GM23338 (cell line): ENCODE measurements around the gene KIAA1328. TPM values are rescaled to one million over a fixed set of nuclear protein-coding genes. Genes with fewer than 3 reads are reported as not detected.

ENCODE experiments used
- ATAC-seq: fragments of 200-7000 bp; cut with Tn5 transposase; 3 replicates; pipeline ENCODE4 v1.9.1; 2020
- DNase-seq: peaks from one replicate; pipeline ENCODE4 v3.0.0-alpha.2; 2015; ENCODE audit warnings: low spot score
- H2AFZ ChIP-seq: fragments of 200-600 bp; sonication (generic); 2 replicates; pipeline ENCODE4 v1.8.0; 2016; ENCODE audit warnings: antibody characterized with exemption, mild to moderate bottlenecking, moderate library complexity
- H3F3A ChIP-seq: fragments of 200-600 bp; sonication (generic); replicated peaks from 2 replicates; pipeline ENCODE4 v1.8.0; 2017; ENCODE audit warnings: antibody characterized with exemption, mixed run types, low read depth
- H3K27ac ChIP-seq: fragments of 200-600 bp; sonication (generic); 2 replicates; pipeline ENCODE4 v1.6.1; 2016; ENCODE audit warnings: low read depth
- H3K27me3 ChIP-seq: fragments of 200-600 bp; sonication (generic); 2 replicates; pipeline ENCODE4 v1.8.0; 2016; ENCODE audit warnings: mild to moderate bottlenecking, mixed run types, moderate library complexity; ENCODE audit not compliant: insufficient read depth
- H3K36me3 ChIP-seq: fragments of 200-600 bp; sonication (generic); 2 replicates; pipeline ENCODE4 v1.8.0; 2016; ENCODE audit warnings: mild to moderate bottlenecking; ENCODE audit not compliant: insufficient read depth
- H3K4me1 ChIP-seq: fragments of 200-600 bp; sonication (generic); 2 replicates; pipeline ENCODE4 v1.8.0; 2016; ENCODE audit warnings: mild to moderate bottlenecking, moderate library complexity; ENCODE audit not compliant: insufficient read depth
- H3K4me2 ChIP-seq: fragments of 200-600 bp; sonication (generic); 2 replicates; pipeline ENCODE4 v1.7.1; 2017; ENCODE audit warnings: mixed run types
- H3K4me3 ChIP-seq: fragments of 200-600 bp; sonication (generic); 2 replicates; pipeline ENCODE4 v1.6.1; 2016; ENCODE audit warnings: mixed run types
- H3K79me2 ChIP-seq: fragments of 200-600 bp; sonication (generic); replicated peaks from 2 replicates; pipeline ENCODE4 v1.8.0; 2017; ENCODE audit warnings: mild to moderate bottlenecking; ENCODE audit not compliant: insufficient read depth
- H3K9me2 ChIP-seq: fragments of 200-600 bp; sonication (generic); 2 replicates; pipeline ENCODE4 v1.8.0; 2017; ENCODE audit not compliant: insufficient read depth
- H4K20me1 ChIP-seq: fragments of 200-600 bp; sonication (generic); replicated peaks from 2 replicates; pipeline ENCODE4 v1.8.0; 2017; ENCODE audit warnings: mild to moderate bottlenecking; ENCODE audit not compliant: insufficient read depth
- H3K27ac Mint-ChIP-seq: 2 replicates; pipeline ENCODE4 v1.8.0; 2020; ENCODE audit warnings: inconsistent platforms, mild to moderate bottlenecking, moderate library complexity, mixed read lengths
- H3K27me3 Mint-ChIP-seq: 3 replicates; pipeline ENCODE4 v1.8.0; 2022; ENCODE audit warnings: low read depth, mild to moderate bottlenecking, moderate library complexity, mixed read lengths, inconsistent platforms; ENCODE audit not compliant: insufficient read depth, poor library complexity
- H3K36me3 Mint-ChIP-seq: 3 replicates; pipeline ENCODE4 v1.8.0; 2021; ENCODE audit warnings: low read depth, mild to moderate bottlenecking, inconsistent platforms, moderate library complexity, mixed read lengths
- H3K4me1 Mint-ChIP-seq: 3 replicates; pipeline ENCODE4 v1.8.0; 2020; ENCODE audit warnings: mild to moderate bottlenecking, inconsistent platforms, mixed read lengths
- H3K4me3 Mint-ChIP-seq: 3 replicates; pipeline ENCODE4 v1.8.0; 2021; ENCODE audit warnings: moderate library complexity, mild to moderate bottlenecking, inconsistent platforms, mixed read lengths
- H3K9me3 Mint-ChIP-seq: 3 replicates; pipeline ENCODE4 v1.8.0; 2020; ENCODE audit warnings: moderate library complexity, mild to moderate bottlenecking, inconsistent platforms, mixed read lengths
- CREB1 ChIP-seq: fragments of 250-450 bp; sonication (Bioruptor Pico); IDR thresholded peaks from 2 replicates; pipeline ENCODE4 v1.5.0; 2020; ENCODE audit warnings: low read depth, mild to moderate bottlenecking, moderate library complexity
- ETS1 ChIP-seq: IDR thresholded peaks from 2 replicates; pipeline ENCODE4 v1.6.1; 2016; ENCODE audit warnings: antibody characterized with exemption
- EZH2 ChIP-seq: fragments of 200-600 bp; sonication (generic); IDR thresholded peaks from one replicate; pipeline ENCODE4 v1.8.0; 2017; ENCODE audit warnings: antibody characterized with exemption, mild to moderate bottlenecking, low read depth; ENCODE audit not compliant: unreplicated experiment
- JUNB ChIP-seq: IDR thresholded peaks from one replicate; pipeline ENCODE4 v1.6.1; 2016; ENCODE audit warnings: antibody characterized with exemption; ENCODE audit not compliant: unreplicated experiment
- NANOG ChIP-seq: IDR thresholded peaks from 2 replicates; pipeline ENCODE4 v1.6.1; 2016; ENCODE audit warnings: antibody characterized with exemption, borderline replicate concordance
- STAT1 ChIP-seq: IDR thresholded peaks from one replicate; pipeline ENCODE4 v1.6.1; 2016; ENCODE audit warnings: antibody characterized with exemption; ENCODE audit not compliant: unreplicated experiment
- ZNF114 ChIP-seq: fragments of 250-450 bp; sonication (Bioruptor Pico); IDR thresholded peaks from 2 replicates; pipeline ENCODE4 v1.5.0; 2020; ENCODE audit warnings: mild to moderate bottlenecking, moderate library complexity
- ZNF331 ChIP-seq: fragments of 250-450 bp; sonication (Bioruptor Pico); IDR thresholded peaks from 2 replicates; pipeline ENCODE4 v1.5.0; 2020; ENCODE audit warnings: low read depth, mild to moderate bottlenecking, moderate library complexity
- polyA plus RNA-seq: library from polyadenylated mRNA; unstranded; fragments of >200 nt; fragmentation: Nextera tagmentation; extraction: Ambion mirVana; gene quantifications from 2 replicates; pipeline ENCODE4 v1.2.1, GENCODE V29; 2016
- total RNA-seq: library from RNA; depleted of rRNA; stranded (reverse); fragments of >200 nt; shearing (Covaris generic); gene quantifications from 2 replicates; pipeline ENCODE4 v1.2.3, GENCODE V29; 2014
- TF ChIP-seq, protein P1 (sequence below): fragments of 250-450 bp; sonication (Bioruptor Pico); IDR thresholded peaks from 2 replicates; pipeline ENCODE4 v1.5.0; 2020; ENCODE audit warnings: mild to moderate bottlenecking, moderate library complexity
- TF ChIP-seq, protein P2 (sequence below): IDR thresholded peaks from one replicate; pipeline ENCODE4 v1.6.1; 2018; ENCODE audit warnings: antibody characterized with exemption; ENCODE audit not compliant: unreplicated experiment

The KIAA1328 gene
- total and polyA plus RNA-seq, 2 experiments from 2014 or later, result 5.2 to 8.4 TPM

DNA sequence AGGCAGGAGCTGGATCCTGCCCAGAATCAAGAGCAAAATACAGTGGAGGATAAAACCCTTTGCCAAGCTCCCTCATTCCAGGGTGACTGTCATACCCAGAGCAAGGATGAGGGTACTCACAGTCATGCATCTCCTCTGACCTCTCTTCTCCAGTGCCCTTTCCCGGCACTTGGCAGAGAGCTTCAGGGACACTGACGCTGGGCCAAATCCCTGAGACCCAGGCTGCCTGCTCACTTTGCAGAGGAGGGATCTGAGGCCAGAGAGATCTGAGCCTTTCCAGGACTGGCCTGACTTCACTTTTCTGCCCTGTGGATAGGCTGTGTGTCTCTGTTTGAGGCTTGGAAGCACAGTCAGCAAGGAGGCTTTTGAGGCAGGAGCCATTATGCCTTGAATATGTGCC, 406.7 kb downstream of the KIAA1328 start:
- Mint-ChIP-seq H3K4me1 (no peaks in the 10 kb centered on the region; the same call in 2 of the 3 replicates), H3K27me3 (peaks cover 3% of the 10 kb centered on the region), H3K4me3 (no peak overlapping the region), H3K27ac (no peak overlapping the region), H3K36me3 (no peaks in the 10 kb centered on the region), H3K9me3 (no peaks in the 10 kb centered on the region)
- H3K4me1 ChIP-seq, result no peaks in the 10 kb centered on the region
- no peak for TF ChIP-seq NANOG
- no peak for TF ChIP-seq CREB1 (CRISPR knock-in tag)
- TF ChIP-seq STAT1, result no peak
- TF ChIP-seq, protein P1, sequence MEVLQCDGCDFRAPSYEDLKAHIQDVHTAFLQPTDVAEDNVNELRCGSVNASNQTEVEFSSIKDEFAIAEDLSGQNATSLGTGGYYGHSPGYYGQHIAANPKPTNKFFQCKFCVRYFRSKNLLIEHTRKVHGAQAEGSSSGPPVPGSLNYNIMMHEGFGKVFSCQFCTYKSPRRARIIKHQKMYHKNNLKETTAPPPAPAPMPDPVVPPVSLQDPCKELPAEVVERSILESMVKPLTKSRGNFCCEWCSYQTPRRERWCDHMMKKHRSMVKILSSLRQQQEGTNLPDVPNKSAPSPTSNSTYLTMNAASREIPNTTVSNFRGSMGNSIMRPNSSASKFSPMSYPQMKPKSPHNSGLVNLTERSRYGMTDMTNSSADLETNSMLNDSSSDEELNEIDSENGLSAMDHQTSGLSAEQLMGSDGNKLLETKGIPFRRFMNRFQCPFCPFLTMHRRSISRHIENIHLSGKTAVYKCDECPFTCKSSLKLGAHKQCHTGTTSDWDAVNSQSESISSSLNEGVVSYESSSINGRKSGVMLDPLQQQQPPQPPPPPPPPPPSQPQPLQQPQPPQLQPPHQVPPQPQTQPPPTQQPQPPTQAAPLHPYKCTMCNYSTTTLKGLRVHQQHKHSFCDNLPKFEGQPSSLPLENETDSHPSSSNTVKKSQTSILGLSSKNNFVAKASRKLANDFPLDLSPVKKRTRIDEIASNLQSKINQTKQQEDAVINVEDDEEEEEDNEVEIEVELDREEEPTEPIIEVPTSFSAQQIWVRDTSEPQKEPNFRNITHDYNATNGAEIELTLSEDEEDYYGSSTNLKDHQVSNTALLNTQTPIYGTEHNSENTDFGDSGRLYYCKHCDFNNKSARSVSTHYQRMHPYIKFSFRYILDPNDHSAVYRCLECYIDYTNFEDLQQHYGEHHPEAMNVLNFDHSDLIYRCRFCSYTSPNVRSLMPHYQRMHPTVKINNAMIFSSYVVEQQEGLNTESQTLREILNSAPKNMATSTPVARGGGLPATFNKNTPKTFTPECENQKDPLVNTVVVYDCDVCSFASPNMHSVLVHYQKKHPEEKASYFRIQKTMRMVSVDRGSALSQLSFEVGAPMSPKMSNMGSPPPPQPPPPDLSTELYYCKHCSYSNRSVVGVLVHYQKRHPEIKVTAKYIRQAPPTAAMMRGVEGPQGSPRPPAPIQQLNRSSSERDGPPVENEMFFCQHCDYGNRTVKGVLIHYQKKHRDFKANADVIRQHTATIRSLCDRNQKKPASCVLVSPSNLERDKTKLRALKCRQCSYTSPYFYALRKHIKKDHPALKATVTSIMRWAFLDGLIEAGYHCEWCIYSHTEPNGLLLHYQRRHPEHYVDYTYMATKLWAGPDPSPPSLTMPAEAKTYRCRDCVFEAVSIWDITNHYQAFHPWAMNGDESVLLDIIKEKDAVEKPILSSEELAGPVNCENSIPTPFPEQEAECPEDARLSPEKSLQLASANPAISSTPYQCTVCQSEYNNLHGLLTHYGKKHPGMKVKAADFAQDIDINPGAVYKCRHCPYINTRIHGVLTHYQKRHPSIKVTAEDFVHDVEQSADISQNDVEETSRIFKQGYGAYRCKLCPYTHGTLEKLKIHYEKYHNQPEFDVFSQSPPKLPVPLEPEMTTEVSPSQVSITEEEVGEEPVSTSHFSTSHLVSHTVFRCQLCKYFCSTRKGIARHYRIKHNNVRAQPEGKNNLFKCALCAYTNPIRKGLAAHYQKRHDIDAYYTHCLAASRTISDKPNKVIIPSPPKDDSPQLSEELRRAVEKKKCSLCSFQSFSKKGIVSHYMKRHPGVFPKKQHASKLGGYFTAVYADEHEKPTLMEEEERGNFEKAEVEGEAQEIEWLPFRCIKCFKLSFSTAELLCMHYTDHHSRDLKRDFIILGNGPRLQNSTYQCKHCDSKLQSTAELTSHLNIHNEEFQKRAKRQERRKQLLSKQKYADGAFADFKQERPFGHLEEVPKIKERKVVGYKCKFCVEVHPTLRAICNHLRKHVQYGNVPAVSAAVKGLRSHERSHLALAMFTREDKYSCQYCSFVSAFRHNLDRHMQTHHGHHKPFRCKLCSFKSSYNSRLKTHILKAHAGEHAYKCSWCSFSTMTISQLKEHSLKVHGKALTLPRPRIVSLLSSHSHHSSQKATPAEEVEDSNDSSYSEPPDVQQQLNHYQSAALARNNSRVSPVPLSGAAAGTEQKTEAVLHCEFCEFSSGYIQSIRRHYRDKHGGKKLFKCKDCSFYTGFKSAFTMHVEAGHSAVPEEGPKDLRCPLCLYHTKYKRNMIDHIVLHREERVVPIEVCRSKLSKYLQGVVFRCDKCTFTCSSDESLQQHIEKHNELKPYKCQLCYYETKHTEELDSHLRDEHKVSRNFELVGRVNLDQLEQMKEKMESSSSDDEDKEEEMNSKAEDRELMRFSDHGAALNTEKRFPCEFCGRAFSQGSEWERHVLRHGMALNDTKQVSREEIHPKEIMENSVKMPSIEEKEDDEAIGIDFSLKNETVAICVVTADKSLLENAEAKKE, result no peak
- no peak for TF ChIP-seq ZNF114 (CRISPR knock-in tag)
- TF ChIP-seq ZNF331 (CRISPR knock-in tag), result no peak
- TF ChIP-seq, protein P2, sequence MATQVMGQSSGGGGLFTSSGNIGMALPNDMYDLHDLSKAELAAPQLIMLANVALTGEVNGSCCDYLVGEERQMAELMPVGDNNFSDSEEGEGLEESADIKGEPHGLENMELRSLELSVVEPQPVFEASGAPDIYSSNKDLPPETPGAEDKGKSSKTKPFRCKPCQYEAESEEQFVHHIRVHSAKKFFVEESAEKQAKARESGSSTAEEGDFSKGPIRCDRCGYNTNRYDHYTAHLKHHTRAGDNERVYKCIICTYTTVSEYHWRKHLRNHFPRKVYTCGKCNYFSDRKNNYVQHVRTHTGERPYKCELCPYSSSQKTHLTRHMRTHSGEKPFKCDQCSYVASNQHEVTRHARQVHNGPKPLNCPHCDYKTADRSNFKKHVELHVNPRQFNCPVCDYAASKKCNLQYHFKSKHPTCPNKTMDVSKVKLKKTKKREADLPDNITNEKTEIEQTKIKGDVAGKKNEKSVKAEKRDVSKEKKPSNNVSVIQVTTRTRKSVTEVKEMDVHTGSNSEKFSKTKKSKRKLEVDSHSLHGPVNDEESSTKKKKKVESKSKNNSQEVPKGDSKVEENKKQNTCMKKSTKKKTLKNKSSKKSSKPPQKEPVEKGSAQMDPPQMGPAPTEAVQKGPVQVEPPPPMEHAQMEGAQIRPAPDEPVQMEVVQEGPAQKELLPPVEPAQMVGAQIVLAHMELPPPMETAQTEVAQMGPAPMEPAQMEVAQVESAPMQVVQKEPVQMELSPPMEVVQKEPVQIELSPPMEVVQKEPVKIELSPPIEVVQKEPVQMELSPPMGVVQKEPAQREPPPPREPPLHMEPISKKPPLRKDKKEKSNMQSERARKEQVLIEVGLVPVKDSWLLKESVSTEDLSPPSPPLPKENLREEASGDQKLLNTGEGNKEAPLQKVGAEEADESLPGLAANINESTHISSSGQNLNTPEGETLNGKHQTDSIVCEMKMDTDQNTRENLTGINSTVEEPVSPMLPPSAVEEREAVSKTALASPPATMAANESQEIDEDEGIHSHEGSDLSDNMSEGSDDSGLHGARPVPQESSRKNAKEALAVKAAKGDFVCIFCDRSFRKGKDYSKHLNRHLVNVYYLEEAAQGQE, result no peak
- no peak for TF ChIP-seq EZH2
- TF ChIP-seq ETS1, result no peak
- no peak for TF ChIP-seq JUNB
- H3K27ac ChIP-seq, result no peak overlapping the region
- H3K36me3 ChIP-seq, result no peaks in the 10 kb centered on the region
- H3K79me2 ChIP-seq, result no peaks in the 10 kb centered on the region
- DNase-seq (no peak), ATAC-seq (no peak)
- no peaks in the 10 kb centered on the region for H3K27me3 ChIP-seq
- peaks cover 2% of the 10 kb centered on the region; the same call in 1 of the 2 replicates for H4K20me1 ChIP-seq
- H3K4me2 ChIP-seq, result no peak overlapping the region
- H3K9me2 ChIP-seq, result no peaks in the 10 kb centered on the region
- no peaks in the 10 kb centered on the region for H3F3A ChIP-seq
- no peak overlapping the region for H2AFZ ChIP-seq
- H3K4me3 ChIP-seq, result no peak overlapping the region
